ENCODE results near the gene E4F1.

DNA sequence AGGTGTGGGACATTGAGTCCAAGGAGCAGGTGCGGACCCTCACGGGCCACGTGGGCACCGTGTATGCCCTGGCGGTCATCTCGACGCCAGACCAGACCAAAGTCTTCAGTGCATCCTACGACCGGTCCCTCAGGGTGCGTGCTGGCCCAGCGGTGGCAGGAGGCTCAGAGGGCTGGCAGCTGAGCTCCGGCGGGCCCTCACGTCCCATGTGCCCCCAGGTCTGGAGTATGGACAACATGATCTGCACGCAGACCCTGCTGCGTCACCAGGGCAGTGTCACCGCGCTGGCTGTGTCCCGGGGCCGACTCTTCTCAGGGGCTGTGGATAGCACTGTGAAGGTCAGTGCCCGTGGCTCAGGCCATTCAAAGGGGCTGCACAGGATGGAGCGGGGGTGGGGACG is 47.3 kb upstream of the E4F1 start:
- TF ChIP-seq POLR2A (IDR thresholded peaks at IDR 0.05; ENCODE audit: control extremely low read depth in 1 of 2, low read depth in 2 of 2, low read length in 2 of 2) (no peak), CHD2 (IDR thresholded peaks at IDR 0.05; ENCODE audit: low read length) (no peak), EP300 (IDR thresholded peaks at IDR 0.05; ENCODE audit: borderline replicate concordance in 1 of 2, low read depth in 2 of 2, low read length in 2 of 2) (no peak)
- TF ChIP-seq, protein P1, sequence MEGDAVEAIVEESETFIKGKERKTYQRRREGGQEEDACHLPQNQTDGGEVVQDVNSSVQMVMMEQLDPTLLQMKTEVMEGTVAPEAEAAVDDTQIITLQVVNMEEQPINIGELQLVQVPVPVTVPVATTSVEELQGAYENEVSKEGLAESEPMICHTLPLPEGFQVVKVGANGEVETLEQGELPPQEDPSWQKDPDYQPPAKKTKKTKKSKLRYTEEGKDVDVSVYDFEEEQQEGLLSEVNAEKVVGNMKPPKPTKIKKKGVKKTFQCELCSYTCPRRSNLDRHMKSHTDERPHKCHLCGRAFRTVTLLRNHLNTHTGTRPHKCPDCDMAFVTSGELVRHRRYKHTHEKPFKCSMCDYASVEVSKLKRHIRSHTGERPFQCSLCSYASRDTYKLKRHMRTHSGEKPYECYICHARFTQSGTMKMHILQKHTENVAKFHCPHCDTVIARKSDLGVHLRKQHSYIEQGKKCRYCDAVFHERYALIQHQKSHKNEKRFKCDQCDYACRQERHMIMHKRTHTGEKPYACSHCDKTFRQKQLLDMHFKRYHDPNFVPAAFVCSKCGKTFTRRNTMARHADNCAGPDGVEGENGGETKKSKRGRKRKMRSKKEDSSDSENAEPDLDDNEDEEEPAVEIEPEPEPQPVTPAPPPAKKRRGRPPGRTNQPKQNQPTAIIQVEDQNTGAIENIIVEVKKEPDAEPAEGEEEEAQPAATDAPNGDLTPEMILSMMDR (IDR thresholded peaks at IDR 0.05; ENCODE audit: control extremely low read depth in 1 of 3, insufficient read depth in 1 of 3, low read depth in 1 of 3, low read length in 3 of 3) = no peak
